ENCODE results near the gene COQ8A.

DNA sequence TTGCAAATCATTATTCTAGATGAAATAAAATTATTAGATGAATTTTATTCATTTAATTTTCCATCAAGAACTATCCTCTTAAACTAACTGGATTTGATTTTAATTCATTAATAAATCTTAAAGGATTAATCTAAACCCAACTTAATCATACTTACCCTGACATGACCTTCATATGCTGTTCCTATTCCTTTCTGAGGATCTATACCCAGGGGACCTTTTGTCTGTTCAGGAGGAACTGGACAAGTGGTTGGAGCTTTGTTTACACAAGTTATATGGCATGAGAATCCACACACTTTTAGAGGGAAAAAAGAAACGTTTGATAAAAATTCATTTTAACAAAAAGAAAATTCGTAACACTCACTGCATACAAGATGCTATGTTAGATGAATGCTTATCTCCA lies 95.2 kb downstream of the COQ8A start:
- TF ChIP-seq, protein P1, sequence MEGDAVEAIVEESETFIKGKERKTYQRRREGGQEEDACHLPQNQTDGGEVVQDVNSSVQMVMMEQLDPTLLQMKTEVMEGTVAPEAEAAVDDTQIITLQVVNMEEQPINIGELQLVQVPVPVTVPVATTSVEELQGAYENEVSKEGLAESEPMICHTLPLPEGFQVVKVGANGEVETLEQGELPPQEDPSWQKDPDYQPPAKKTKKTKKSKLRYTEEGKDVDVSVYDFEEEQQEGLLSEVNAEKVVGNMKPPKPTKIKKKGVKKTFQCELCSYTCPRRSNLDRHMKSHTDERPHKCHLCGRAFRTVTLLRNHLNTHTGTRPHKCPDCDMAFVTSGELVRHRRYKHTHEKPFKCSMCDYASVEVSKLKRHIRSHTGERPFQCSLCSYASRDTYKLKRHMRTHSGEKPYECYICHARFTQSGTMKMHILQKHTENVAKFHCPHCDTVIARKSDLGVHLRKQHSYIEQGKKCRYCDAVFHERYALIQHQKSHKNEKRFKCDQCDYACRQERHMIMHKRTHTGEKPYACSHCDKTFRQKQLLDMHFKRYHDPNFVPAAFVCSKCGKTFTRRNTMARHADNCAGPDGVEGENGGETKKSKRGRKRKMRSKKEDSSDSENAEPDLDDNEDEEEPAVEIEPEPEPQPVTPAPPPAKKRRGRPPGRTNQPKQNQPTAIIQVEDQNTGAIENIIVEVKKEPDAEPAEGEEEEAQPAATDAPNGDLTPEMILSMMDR (IDR thresholded peaks at IDR 0.05; ENCODE audit: borderline replicate concordance, extremely low read depth, low read length, poor library complexity, severe bottlenecking): no peak
- TF ChIP-seq EZH2 (IDR thresholded peaks at IDR 0.05; ENCODE audit: borderline replicate concordance, low read depth, low read length, severe bottlenecking): no peak

Data from DND-41 (cell line).